Measurements from ENCODE around the gene UBE2K. TPM values are rescaled to one million over a fixed set of nuclear protein-coding genes. Genes with fewer than 3 reads are reported as not detected.
A peak's percentile ranks its signal among the peaks of the same experiment; 100 is the strongest.
"Not testable (repeated sequence)": the region's sequence is repeated elsewhere in the genome, so short reads cannot be mapped to it uniquely, and the experiment has no call there.

UBE2K gene
- total and polyA plus RNA-seq, 2 experiments from 2014 or later = 26.7 to 127 TPM

GRCh38 chr4:39718366-39719323 lies 20.7 kb downstream of the UBE2K start:
- Histone ChIP-seq H3K27ac (0 out of 2 replicates have a peak overlapping the region, but pooled peaks have one; percentile 17), H3K9me3 (ENCODE audit: low read depth) (no peaks in the 10 kb centered on the region)
- in situ Hi-C loops (cut with MboI) = no loop called here

DNA sequence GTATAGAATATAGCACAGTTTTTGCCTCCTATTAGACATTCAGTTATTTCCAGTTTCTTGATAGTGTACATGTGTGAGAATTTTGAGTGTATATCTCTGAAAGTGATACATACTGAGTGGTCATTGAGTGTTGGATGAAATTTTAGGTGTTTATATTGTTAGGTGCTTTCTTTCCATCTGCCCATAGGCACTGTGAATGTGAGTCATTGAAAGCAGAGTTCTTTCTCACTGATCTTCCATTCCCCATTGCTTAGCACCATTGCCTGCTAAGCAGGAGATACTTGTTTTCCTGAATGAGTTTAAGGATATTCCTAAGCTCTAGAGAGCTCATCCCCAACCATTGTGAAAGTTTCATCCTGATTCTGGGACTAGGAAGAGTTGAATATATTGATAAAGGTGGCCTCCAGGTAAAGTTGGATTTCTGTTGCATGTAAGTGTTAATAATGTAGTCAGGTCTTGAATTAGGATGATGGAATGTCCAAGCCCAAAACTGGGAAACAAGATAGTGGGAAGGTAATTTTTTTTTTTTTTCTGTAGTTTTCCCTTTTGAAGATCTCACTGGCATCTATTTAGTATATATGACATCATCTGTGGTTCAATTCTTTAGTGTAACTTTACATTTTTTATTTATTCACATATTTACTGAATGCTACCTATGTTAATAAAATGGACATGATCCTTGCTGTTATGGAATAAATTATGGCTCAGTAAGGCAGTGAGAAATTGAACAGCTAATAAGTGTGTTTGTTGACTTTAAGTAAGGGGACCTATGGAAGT lies 22.1 kb downstream of the UBE2K start:
- Histone ChIP-seq H3K9me3 (ENCODE audit: low read depth) (no peaks in the 10 kb centered on the region), H3K4me3 (no peak overlapping the region), H3K9ac (no peak overlapping the region), H3K27me3 (replicated peaks; ENCODE audit: insufficient read depth) (no peaks in the 10 kb centered on the region), H3K4me2 (ENCODE audit: unreplicated experiment) (peak overlapping the region; percentile 6), H3K79me2 (ENCODE audit: insufficient read depth) (peaks cover 100% of the 10 kb centered on the region), H3K27ac (0 out of 2 replicates have a peak overlapping the region, but pooled peaks have one; percentile 17), H3K36me3 (ENCODE audit: low read depth) (no peaks in the 10 kb centered on the region), H2AFZ (no peak overlapping the region), H3K4me1 (ENCODE audit: insufficient read depth) (peaks cover 21% of the 10 kb centered on the region; the same call in 1 of the 2 replicates), H3K9me2 (ENCODE audit: insufficient read depth) (no peaks in the 10 kb centered on the region), H4K20me1 (ENCODE audit: insufficient read depth) (peaks cover 10% of the 10 kb centered on the region; the same call in 1 of the 2 replicates), H3F3A (ENCODE audit: insufficient read depth) (peaks cover 5% of the 10 kb centered on the region)
- DNase-seq = peak; percentile 49
- no peak for TF ChIP-seq EZH2 (IDR thresholded peaks at IDR 0.05; ENCODE audit: insufficient read depth, poor library complexity, severe bottlenecking)
- TF ChIP-seq EZH2phosphoT487 (IDR thresholded peaks at IDR 0.05; ENCODE audit: insufficient read depth, low read depth) = no peak
- in situ Hi-C loops (cut with MboI) = no loop called here

More at GRCh38 chr4:39718366-39719323, 20.7 kb downstream of the UBE2K start:
- no peaks in the 10 kb centered on the region for H3K27me3 ChIP-seq (replicated peaks; ENCODE audit: insufficient read depth)
- peaks cover 99% of the 10 kb centered on the region for H3K79me2 ChIP-seq (ENCODE audit: insufficient read depth)
- no peak overlapping the region for H2AFZ ChIP-seq
- 93 to 95% methylated on average over 21 to 30 of the region's 33 CpGs for WGBS, 2 experiments (ENCODE audit: low coverage in 1 of 2, low lambda C conversion rate in 2 of 2, missing lambda C conversion rate in 2 of 2)
- H4K20me1 ChIP-seq (ENCODE audit: insufficient read depth) = peaks cover 6% of the 10 kb centered on the region; the same call in 1 of the 2 replicates
- no peaks in the 10 kb centered on the region for H3K36me3 ChIP-seq (ENCODE audit: low read depth)
- H3K4me1 ChIP-seq (ENCODE audit: insufficient read depth) = peaks cover 27% of the 10 kb centered on the region; the same call in 1 of the 2 replicates
- no peaks in the 10 kb centered on the region for H3K9me2 ChIP-seq (ENCODE audit: insufficient read depth)
- H3F3A ChIP-seq (ENCODE audit: insufficient read depth) = peaks cover 9% of the 10 kb centered on the region
- no peak overlapping the region for H3K4me3 ChIP-seq
- TF ChIP-seq EZH2phosphoT487 (IDR thresholded peaks at IDR 0.05; ENCODE audit: insufficient read depth, low read depth) (no peak), EZH2 (IDR thresholded peaks at IDR 0.05; ENCODE audit: insufficient read depth, poor library complexity, severe bottlenecking) (no peak)
- no peak overlapping the region for H3K4me2 ChIP-seq (ENCODE audit: unreplicated experiment)
- no peak overlapping the region for H3K9ac ChIP-seq
- no peak for DNase-seq

DNA sequence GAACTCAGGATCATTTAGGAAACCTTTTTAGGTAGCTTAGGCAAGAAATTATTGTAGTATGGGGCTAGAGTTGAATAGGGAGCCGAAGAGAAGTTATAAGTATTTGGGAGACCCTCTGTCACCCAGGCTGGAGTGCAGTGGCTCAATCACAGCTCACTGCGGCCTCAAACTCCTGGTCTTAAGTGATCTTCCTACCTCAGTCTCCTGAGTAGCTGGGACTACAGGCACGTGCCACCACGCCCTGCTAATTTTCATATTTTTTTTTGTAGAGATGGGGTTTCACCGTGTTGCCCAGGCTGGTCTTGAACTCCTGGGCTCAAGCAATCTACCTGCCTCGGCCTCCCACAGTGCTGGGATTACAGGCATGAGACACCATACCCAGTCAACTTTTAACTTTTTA lies 23.3 kb downstream of the UBE2K start:
- H4K20me1 ChIP-seq (ENCODE audit: insufficient read depth) = peaks cover 12% of the 10 kb centered on the region; the same call in 1 of the 2 replicates
- H3K27ac ChIP-seq = not testable (repeated sequence)
- 92 to 95% methylated on average over 6 of the region's 6 CpGs for WGBS, 2 experiments (ENCODE audit: low coverage in 1 of 2, low lambda C conversion rate in 2 of 2, missing lambda C conversion rate in 2 of 2)

DNA sequence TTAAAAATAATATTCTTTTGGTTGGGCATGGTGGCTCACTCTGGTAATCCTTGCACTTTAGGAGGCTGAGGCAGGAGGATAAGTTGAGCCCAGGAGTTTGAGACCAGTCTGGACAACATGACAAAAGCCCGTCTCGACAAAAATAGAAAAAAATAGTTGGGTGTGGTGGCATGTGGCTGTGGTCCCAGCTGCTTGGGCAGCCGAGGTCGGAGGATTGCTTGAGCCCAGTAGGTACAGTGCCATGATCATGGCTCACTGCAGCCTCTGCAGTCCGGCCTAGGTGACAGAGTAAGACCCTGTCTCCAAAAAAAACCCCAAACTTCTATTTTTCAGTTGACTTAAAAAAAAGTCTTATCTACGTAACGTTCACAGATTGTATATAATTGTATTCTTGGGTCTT lies 23.9 kb downstream of the UBE2K start:
- Histone ChIP-seq H3K27me3 (replicated peaks; ENCODE audit: insufficient read depth) (no peaks in the 10 kb centered on the region), H3K4me2 (ENCODE audit: unreplicated experiment) (no peak overlapping the region), H3K36me3 (ENCODE audit: low read depth) (no peaks in the 10 kb centered on the region), H3K9me3 (ENCODE audit: low read depth) (no peaks in the 10 kb centered on the region), H3K4me1 (ENCODE audit: insufficient read depth) (peaks cover 21% of the 10 kb centered on the region; the same call in 1 of the 2 replicates), H3K27ac (no peak overlapping the region), H3F3A (ENCODE audit: insufficient read depth) (peaks cover 5% of the 10 kb centered on the region), H3K79me2 (ENCODE audit: insufficient read depth) (peaks cover 100% of the 10 kb centered on the region), H3K4me3 (no peak overlapping the region), H3K9ac (no peak overlapping the region), H2AFZ (no peak overlapping the region), H3K9me2 (ENCODE audit: insufficient read depth) (no peaks in the 10 kb centered on the region), H4K20me1 (ENCODE audit: insufficient read depth) (peaks cover 17% of the 10 kb centered on the region; the same call in 1 of the 2 replicates)
- DNase-seq = no peak
- WGBS, 2 experiments (ENCODE audit: low coverage in 1 of 2, low lambda C conversion rate in 2 of 2, missing lambda C conversion rate in 2 of 2) = 53 to 61% methylated on average over 7 of the region's 7 CpGs
- TF ChIP-seq EZH2 (IDR thresholded peaks at IDR 0.05; ENCODE audit: insufficient read depth, poor library complexity, severe bottlenecking) (no peak), EZH2phosphoT487 (IDR thresholded peaks at IDR 0.05; ENCODE audit: insufficient read depth, low read depth) (no peak)
- in situ Hi-C loops (cut with MboI) = no loop called here

More for the DNA sequence above, 23.3 kb downstream of the UBE2K start:
- H3F3A ChIP-seq (ENCODE audit: insufficient read depth); H3K9me3 ChIP-seq (ENCODE audit: low read depth); H3K9me2 ChIP-seq (ENCODE audit: insufficient read depth); H3K27me3 ChIP-seq (replicated peaks; ENCODE audit: insufficient read depth); H3K4me3 ChIP-seq; H3K9ac ChIP-seq; H3K36me3 ChIP-seq (ENCODE audit: low read depth); H3K4me2 ChIP-seq (ENCODE audit: unreplicated experiment); DNase-seq; in situ Hi-C loops (cut with MboI); H2AFZ ChIP-seq: not testable (repeated sequence)
- Histone ChIP-seq H3K4me1 (ENCODE audit: insufficient read depth) (peaks cover 21% of the 10 kb centered on the region; the same call in 1 of the 2 replicates), H3K79me2 (ENCODE audit: insufficient read depth) (peaks cover 100% of the 10 kb centered on the region)
